ENCODE results near the gene CAVIN2.

- no peak for TF ChIP-seq CTCF (IDR thresholded peaks at IDR 0.05)
- no peak for TF ChIP-seq POLR2A (IDR thresholded peaks at IDR 0.05)
Observed at GRCh38 chr2:191895743-191896142, 48.9 kb upstream of the CAVIN2 start.

Measured in heart left ventricle (tissue), 13 donors.